Measurements from ENCODE around the gene MAB21L3.
"Not testable (repeated sequence)": the region's sequence is repeated elsewhere in the genome, so short reads cannot be mapped to it uniquely, and the experiment has no call there.

The MAB21L3 gene

DNA sequence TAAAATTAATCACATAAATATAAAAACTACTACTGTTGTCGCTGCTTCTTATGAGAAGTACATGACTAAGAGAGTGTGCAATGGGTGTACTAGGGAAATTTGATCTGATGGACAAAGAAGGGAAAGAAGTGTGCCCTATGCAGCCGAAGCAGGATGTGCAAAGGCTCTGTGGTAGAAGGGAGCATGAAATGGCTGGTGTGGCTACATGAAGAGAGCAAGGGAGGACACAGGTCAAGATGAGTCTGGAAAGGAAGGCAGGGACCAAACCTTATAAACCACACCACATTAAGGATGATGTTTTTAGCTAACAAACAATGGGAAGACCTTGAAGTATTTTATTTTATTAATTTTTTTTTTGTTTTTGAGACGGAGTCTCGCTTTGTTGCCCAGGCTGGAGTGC lies 20.0 kb downstream of the MAB21L3 start:
- DNase-seq, result no peak
- intact Hi-C loops (cut with DNase I), result no loop called here

DNA sequence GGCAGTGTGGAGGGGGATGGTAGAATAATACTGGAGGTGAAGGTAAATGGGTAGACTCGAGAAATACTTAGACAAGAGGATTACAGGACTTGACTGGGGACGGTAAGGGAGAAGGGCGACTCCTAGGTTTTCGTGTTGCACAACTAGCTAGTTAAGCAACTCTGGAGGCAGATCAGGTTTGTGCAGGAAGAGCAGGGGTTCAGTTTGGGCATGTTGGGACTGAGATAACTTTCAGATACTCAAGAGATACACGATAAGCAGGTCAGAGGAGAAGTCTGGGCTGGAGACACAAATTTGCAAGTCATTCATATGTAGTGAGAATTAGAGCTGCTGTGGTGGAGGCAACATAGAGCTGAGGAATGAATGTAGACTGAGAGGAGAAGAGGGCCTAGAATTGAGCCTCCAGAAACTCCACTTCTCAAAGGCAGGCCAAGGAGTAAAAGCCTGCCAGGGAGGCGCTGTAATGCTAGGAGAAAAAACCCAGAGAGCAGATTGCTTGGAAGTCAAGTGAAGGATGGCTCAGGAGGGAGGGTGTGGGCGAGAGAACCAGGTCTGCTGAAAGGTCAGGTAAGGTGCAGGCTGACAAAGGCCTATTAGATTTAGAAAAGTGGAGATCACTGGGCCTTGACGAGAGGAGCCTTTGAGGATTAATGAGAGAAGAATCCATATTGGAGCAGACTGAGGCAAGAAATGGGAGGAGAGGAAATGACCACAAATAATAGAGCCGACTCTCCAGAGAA lies 20.8 kb downstream of the MAB21L3 start:
- no peak for DNase-seq
- intact Hi-C loops (cut with DNase I), result no loop called here

DNA sequence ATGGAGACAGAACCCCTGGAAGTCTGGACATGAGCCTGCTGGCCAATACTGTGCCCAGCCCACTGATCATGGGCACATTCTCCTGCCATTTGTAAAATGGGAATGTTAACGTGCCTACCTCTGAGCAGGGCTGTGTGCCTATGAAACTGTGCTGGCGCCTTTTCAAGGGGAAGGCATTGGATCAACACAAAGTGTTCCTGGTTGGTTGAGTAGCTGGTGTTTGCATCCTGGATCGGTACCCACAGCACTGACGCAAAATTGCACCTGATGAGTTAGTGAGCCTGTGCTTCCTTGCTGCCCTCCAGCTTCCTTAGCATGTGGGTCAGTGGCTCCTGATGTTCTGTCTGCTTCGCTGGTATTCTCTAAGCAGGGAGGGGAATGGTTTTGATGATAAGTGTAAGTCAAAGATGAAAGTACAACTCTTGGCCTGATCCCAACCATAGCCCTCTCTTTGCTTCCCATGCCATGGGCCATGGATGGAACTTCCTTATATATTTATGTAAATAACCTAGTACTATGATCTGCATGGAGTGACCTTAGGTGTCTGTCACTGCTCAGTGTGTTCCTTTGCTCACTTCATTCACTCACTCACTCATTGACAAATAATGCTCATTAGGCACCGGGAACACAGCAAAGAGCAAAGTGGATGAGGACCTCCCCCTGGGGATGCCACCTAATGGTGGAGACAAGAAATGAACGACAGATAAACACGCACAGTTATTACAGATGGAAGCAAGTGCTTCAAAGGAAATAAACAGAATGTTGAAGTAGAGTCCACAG lies 22.7 kb downstream of the MAB21L3 start:
- DNase-seq, result peak in 1 of 42 donors; percentile 21
- intact Hi-C loops (cut with DNase I), result no loop called here

DNA sequence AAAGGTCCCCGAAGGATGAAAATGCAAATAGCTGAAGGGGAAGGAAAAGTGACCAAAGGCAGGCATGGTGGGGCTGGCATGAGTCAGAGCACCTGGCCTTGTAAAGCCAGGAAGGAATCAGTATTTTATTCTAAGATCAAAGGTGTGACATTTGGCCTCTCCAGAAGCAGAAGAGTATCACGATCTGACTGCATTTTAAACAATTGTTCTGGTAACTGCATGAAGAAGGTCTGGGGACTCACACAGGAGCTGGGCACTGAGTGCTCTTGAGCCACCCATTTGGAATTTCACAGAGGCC lies 23.2 kb downstream of the MAB21L3 start:
- DNase-seq, result no peak
- intact Hi-C loops (cut with DNase I), result no loop called here

DNA sequence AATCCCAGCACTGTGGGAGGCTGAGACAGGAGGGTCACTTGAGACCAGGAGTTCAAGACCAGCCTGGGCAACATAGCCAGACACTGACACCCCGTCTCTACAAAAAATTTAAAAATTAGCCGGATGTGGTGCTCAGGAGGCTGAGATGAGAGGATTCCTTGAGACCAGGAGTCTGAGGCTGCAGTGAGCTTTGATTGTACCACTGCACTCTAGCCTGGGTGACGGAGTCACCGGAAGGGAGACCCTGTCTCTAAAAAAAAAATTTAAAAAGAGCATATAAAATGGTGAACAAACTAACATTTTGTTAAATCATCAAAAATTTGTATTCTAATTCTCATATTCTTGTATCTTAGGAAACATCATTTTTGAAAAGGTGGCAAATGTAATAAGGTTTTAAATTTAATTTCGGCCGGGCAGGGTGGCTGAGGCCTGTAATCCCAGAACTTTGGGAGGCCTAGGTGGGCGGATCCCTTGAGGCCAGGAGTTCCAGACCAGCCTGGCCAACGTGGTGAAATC lies 27.1 kb downstream of the MAB21L3 start:
- intact Hi-C loops (cut with DNase I), result loop anchor here (2.0 kb wide), 1 partner anchor 360 kb away; no protein-coding TSS in a partner anchor
- DNase-seq, result no peak

DNA sequence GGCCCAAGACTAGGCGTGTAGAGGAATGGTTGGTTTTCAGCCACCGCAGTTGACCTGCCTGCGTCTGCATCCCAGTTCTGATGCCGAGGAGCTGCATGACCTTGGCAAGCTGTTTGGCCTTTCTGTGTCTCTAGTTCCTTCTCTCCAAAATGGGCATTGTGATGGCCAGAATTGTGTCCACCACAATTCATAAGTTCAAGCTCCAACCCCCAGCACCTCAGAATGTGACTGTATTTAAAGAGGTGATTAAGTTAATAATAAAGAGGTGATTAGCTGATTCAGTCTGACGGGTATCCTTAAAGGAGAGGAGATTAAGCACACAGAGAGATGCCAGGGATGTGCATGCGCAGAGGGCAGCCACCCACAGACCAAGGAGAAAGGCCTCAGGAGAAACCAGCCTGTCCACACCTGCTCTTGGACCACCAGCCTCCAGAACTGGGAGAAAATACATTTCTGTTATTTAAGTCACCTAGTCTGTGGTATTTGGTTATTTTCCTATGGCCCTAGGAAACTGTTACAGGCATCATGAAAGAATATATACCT lies 28.5 kb downstream of the MAB21L3 start:
- intact Hi-C loops (cut with DNase I), result loop anchor here (2.0 kb wide), 1 partner anchor 359 kb away; no protein-coding TSS in a partner anchor
- DNase-seq, result no peak

DNA sequence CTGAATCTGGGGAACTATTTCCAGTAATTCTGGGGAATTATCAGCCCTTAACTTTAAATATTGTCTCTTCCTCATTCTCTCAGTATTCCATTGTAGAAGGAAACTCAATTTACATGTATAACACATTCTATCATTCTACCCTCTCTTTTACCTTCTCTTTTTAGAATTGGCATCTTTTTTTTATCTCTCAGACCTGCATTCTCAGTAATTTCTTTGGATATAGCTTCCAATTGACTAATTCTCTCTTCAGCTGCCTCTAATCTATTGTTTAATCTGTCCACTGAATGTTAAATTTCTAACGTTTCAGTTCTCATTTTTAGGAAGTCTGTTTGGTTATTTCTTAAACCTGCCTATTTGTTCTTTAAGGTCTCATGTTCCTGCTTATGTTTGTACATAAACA lies 33.0 kb downstream of the MAB21L3 start:
- DNase-seq, result no peak
- intact Hi-C loops (cut with DNase I), result no loop called here

DNA sequence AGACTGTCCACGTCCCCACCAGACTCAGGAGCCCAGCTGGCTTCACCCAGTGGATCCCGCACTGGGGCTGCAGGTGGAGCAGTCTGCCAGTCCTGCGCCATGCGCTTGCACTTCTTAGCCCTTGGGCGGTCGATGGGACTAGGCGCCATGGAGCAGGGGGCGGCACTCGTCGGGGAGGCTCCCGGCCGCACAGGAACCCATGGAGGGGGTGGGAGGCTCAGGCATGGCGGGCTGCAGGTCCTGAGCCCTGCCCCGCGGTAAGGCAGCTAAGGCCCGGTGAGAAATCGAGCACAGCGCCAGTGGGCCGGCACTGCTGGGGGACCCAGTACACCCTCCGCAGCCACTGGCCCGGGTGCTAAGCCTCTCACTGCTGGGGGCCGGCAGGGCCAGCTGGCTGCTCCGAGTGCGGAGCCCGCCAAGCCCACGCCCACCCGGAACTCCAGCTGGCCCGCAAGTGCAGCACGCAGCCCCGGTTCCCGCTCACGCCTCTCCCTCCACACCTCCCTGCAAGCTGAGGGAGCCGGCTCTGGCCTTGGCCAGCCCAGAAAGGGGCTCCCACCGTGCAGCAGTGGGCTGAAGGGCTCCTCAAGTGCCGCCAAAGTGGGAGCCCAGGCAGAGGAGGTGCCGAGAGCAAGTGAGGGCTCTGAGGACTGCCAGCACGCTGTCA lies 35.4 kb downstream of the MAB21L3 start:
- DNase-seq, result peak in 1 of 42 donors; percentile 29
- intact Hi-C loops (cut with DNase I), result not testable (repeated sequence)

DNA sequence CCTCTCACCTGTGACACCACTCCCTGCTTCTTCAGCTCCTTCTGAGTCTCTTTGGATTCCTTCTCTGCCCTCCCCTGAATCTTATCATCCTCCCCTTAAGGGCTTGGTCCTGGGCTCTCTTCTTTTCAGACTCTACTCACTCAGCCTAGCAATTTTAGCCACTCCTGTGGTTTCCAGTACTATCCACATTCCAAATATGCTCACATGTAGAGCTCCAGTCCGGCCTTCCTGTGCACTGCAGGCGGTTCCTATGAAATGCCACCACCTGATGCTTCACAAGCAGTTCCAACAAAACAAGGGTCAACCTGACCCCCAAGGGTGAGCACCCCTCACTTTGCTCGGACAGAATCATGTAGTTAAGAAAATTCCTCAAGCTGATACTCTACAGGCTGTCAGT lies 35.9 kb downstream of the MAB21L3 start:
- intact Hi-C loops (cut with DNase I), result no loop called here

DNA sequence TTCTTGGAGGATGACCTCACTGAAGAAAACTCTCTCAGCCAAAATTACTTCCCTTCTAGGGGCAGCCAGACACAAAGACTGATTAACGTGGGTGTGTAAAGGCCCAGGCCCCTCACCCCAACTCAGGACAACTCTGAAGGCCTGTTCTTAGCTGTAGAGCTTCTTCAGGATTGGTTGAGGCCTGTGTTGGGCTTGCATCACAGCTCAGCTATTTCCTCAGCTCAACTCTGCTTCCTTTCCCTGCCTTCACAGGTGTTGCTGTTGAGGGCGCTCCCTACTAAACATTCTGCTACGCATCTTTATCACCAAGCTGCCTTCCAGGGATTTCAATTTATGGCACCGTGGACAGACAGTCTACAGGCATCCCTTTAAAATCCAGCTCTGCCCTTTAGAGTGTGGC lies 36.8 kb downstream of the MAB21L3 start:
- no peak for DNase-seq
- intact Hi-C loops (cut with DNase I), result no loop called here

More for the DNA sequence above, 35.9 kb downstream of the MAB21L3 start:
- no peak for DNase-seq

DNA sequence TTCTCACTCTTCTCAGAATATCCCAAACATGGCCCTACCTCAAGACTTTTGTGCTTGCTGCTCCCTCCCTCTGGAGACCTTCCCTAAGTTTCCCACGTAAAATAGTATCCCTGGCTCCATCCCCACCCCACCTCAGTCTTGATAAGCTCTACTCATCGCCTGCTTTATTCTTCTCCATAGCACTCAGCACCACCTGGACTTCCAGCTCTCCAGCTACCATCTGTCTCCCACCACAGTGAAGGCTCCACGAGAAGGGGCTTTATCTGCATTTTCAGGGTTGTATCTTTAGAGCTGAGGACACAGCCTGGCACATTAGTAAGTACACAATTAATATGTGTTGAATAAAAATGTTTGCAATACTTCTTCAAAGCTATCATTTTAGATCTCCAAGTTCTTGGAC lies 37.8 kb downstream of the MAB21L3 start:
- intact Hi-C loops (cut with DNase I), result no loop called here
- DNase-seq, result peak in 1 of 42 donors; percentile 26

DNA sequence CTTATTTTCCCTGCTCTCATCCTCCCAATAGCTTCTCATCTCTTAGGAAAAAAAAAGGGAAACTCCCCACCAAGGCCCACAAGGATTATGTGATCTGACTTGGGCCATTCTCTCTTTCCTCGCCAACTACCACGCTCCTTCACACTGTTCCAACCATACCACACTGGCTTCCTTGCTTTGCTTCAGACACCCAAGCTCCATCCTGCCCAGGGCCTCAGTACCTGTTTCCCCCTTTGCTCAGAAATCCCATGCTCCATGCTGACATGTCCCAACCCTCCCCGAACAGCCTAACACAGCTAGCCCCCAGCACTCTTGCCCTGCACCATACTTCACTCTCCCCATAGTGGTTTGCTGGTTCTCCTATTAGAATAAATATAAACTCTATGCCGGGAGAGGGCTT lies 39.2 kb downstream of the MAB21L3 start:
- no peak for DNase-seq
- intact Hi-C loops (cut with DNase I), result loop anchor here (5.0 kb wide), 3 partner anchors 227 to 347 kb away; no protein-coding TSS in a partner anchor

DNA sequence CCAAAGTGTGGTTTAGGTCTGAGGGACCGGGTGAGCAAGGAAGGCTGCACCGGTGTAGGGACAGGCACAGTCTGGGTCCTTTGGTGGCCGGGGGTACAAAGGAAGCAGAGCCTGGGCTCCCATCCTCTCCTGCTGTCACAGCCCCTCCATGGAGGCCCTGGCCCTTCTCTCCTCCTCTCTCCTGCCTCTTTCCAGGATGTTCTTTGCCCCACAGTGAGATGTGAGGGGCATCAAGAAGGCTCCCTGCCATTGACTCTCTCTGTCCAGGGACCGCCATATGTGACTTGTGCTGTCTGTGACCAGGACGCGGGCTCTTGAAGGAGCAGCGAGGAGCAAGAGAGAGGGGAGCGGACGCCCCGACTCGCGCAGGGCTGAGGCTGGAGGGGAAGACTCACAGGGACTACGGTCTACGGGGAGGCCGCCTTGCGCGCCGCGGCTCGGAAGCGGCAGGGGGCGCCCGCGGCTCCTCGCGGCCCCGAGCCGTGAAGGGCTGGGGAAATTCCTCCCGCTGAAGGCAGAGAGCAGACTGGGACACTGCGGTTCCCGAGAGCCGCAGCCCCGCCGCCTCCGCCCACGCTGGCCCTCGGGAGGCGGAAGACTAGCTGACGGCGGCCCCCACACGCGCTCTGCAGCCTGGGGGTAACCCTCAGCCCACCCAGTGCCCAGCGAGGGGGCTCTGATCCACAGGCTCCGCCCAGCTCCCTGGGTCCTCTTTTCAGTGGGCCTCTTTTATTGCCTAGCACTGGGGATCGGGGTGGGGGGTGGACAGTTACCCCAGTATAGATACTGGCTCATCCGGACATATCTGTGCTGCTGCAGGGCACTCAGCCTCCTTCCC lies 40.8 kb downstream of the MAB21L3 start:
- peak; percentile 47 to 92 (median 80) for DNase-seq
- intact Hi-C loops (cut with DNase I), result loop anchor here (5.0 kb wide), 3 partner anchors 225 to 345 kb away; no protein-coding TSS in a partner anchor

DNA sequence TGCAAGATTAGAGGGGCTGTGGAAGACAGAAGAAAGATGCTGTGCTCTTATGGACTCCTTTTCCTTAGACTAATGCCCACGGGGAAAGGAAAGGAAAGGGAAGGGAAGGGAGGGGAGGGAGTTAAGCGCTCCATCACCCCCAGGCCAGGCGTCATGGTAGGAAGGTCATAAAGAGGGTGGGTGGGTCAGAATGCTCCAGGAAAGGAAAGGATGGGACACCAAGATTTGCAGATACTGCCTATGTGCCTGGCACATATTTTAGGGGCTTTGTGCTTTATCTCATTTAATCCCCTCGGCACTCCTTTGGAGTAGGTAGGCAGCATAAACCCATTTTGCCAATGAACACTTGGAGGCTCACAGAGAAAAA lies 41.4 kb downstream of the MAB21L3 start:
- peak in 1 of 42 donors; percentile 29 for DNase-seq
- intact Hi-C loops (cut with DNase I), result loop anchor here (5.0 kb wide), 3 partner anchors 225 to 345 kb away; no protein-coding TSS in a partner anchor

DNA sequence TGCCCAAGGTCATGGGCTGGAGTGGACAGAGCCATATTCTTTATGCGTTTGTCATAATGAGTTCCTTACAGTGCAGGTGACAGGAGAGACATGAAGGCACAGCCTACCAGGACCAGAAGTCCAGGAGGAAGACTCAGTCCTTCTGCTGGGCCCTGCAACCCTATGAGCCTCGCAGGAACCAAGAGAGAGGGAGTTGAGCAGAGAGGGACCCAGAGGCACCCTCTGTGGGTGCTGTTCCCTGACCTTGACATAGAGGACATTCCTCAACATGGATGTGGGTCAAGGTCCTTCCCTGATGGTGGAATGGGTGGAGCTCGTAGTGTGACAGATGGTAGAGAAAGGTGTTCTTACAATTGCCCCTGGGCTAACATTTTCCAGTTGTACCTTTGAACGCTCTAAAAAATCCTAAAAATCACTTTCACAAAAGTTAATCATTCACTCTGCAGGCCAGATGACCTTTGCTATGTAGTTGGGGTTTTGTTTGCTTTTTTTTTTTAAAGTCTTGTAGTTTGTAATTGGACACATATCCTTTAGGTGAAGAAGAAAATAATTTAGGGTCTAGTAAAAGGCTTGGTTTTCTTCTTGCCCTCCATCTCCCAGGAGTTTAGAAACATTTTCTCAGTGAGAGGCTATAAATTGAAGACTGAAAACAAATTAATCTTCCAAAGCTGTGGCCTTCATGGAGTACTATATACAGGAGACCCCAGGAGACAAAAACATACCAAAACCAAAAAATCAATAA lies 41.9 kb downstream of the MAB21L3 start:
- peak in 2 of 42 donors; percentile 5 to 26 for DNase-seq
- intact Hi-C loops (cut with DNase I), result loop anchor here (5.0 kb wide), 3 partner anchors 224 to 344 kb away; no protein-coding TSS in a partner anchor

DNA sequence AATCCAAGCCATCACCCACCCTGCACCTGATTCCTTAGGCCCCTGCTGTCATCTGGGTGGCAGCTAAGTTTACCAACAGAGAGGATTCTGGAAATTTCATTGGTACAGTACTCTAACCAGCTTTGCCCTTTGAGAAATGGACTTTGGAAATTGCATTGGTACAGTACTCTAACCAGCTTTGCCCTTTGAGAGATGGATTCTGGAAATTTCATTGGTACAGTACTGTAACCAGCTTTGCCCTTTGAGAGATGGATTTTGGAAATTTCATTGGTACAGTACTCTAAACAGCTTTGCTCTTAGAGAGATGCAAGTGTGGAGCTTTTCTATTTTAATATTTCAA lies 42.5 kb downstream of the MAB21L3 start:
- intact Hi-C loops (cut with DNase I), result loop anchor here (5.0 kb wide), 3 partner anchors 224 to 344 kb away; no protein-coding TSS in a partner anchor
- DNase-seq, result no peak

DNA sequence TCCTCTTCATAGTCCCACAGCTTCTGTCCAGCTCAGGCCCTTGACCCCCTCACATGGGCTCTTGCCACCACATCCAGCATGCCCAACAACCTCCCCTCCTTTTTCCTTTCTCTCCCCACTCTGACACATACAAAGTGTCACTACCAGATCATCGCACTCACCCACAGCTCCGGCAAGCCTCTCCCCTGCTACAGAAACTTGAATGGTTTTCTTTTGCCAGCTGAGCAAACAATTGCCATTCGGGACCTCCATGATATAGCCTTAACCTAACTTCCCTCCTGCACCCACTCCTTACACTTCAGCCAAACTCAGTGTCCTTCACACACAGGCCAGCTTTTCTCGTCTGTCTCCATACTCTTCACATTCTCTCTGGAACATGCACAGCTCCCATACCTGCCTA lies 43.3 kb downstream of the MAB21L3 start:
- intact Hi-C loops (cut with DNase I), result loop anchor here (5.0 kb wide), 3 partner anchors 223 to 343 kb away; no protein-coding TSS in a partner anchor
- DNase-seq, result peak in 2 of 42 donors; percentile 10 to 28

DNA sequence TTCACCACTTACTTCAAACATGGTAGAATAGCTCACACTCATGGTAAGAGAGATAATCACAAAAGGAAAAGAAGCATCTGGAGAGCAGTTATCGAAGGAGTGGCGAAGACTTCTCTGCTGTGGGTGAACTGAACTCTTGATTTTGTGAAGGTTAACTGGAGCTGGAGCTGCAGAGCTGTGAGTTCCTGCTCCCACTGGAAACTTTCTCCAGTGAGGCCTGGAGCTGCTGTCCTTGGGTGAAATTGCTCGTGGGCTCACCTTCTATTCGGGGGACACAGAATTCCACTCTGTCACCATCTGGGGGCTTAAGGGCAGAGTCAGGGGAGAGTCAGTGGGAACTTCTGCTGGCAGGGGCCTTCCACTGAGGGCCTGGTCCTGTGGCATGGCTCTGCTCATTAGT lies 45.9 kb downstream of the MAB21L3 start:
- peak in 1 of 42 donors; percentile 16 for DNase-seq
- intact Hi-C loops (cut with DNase I), result no loop called here
